Fibroblast of upper back skin (primary cell): ENCODE measurements around the gene EEF1A2.

ENCODE experiments used
- DNase-seq: peaks from one replicate; pipeline ENCODE4 v3.0.0-alpha.2; 2013

The EEF1A2 gene

DNA sequence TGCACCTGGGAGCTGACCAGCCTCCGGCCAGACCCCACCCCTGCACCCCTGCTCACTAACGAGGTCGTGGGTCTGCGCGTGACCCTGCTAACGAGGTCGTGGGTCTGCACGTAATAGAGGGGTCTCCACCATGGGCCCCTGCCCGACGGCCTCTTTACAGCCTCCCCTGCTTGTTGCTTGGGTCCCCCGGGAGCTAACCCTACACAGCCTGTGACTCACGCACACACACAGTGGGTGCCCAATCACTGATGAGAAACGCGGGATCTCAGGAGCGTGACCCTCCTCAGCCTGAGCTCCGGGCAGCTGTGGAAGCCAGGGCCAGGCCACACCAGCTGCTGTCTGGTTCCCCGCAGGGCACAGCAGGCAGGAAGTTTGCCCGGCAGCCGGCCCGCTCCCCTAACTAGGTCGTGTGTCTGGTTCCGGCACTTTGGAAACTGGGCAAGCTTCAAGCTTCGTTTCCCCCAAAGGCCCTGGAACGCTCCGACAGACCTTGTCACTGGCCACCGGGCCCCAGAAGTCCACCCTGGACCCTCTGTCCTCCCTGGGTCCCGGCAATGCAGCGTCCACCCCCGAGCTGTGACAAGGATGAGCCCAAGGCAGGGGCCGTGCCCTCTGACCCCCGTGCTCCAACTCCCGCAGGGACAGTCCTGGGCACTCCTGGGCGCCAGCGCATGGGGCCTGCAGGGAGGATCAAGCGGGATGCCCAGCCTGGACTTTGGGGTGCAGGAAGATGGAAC is 37.5 kb upstream of the EEF1A2 start:
- DNase-seq, result peak; percentile 36

DNA sequence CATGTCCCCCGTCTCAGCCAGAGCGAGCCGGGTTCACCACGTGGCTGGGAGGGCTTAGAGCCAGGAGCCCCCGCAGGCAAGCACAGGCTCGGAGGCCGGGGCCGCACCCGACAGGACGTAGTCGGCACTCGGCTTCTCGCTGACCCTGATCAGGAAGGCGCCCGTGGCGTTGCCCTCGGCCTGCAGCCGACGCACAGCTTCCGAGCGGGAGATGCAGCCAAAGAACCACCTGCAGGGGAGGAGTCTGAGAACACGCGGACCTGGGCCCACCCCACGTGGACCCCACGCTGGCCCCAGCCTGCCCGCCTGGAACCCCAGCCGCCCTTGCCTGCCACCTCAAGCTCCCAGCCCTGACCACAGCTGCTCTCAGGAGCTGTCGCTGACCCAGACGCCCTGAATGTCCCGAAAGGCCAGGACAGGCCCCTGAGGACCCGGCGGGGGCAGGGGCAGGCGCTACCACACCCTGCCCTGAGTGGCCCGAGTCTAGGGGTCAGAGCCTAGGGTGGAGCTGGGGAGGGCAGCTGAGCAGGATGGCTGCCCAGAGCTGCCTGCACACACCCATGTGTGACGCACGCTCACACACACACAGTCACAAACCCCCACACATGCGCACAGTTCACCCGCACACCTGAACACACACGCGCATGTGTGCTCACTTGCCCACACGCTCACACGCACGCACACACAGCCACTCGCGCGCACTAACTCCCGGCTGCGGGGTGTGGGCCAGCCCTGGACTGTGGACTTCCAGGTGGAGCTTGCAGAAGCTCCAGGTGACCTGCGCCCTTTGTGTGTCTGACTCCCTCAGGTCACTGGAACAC is 36.2 kb upstream of the EEF1A2 start:
- DNase-seq, result no peak

- DNase-seq, result no peak
Observed at GRCh38 chr20:63534427-63534830, 35.5 kb upstream of the EEF1A2 start.

DNA sequence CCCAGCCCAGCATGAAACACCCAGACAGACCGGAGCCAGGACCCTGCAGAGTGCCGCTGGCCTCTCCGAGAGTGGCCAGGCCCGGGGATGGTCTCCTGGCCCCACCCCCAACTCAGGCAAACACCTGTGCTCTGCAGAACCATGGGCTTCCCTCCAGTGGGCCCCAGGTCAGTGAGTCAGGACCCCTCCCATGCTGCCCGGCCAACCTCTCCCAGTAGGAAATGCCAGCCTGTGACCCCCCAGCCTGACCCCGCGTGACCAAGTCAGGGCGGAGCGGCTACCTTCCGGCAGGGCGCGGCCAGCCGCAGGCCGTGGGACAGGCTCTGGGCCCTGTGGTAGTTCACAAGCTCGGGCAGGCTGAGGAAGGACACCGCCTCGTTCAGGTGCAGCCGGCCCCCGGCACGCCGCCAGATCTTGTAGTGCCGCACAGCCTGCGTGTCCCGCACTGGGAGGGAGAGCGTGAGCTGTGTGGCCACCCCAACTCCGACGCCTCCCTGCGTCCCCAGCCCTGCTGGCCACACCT is 35.0 kb upstream of the EEF1A2 start:
- no peak for DNase-seq

DNA sequence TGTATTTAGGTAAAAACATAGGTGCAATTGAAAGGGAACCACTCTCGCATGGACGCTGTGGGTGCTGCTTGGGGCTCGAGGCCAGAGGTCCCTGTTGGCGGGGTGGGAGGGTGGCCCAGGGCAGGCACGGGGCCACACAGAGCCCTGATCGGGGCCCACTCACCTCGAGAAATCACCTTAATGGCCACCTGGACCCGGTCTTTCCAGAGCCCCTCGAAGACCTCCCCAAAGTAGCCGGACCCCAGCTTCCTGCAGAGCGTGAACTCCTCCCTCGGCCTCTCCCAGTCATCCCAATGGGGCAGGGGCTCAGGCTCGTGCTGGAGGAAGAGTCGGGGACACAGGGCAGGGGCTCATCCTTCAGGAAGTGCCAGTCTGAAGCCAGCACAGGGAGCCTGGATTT is 34.5 kb upstream of the EEF1A2 start:
- DNase-seq, result no peak

- no peak for DNase-seq
Observed at GRCh38 chr20:63532449-63532971, 33.6 kb upstream of the EEF1A2 start.

- DNase-seq, result no peak
Observed at GRCh38 chr20:63531686-63532448, 33.0 kb upstream of the EEF1A2 start.

GRCh38 chr20:63530788-63531160 is 31.9 kb upstream of the EEF1A2 start:
- DNase-seq, result no peak

GRCh38 chr20:63529861-63530787 is 31.2 kb upstream of the EEF1A2 start:
- DNase-seq, result no peak

DNA sequence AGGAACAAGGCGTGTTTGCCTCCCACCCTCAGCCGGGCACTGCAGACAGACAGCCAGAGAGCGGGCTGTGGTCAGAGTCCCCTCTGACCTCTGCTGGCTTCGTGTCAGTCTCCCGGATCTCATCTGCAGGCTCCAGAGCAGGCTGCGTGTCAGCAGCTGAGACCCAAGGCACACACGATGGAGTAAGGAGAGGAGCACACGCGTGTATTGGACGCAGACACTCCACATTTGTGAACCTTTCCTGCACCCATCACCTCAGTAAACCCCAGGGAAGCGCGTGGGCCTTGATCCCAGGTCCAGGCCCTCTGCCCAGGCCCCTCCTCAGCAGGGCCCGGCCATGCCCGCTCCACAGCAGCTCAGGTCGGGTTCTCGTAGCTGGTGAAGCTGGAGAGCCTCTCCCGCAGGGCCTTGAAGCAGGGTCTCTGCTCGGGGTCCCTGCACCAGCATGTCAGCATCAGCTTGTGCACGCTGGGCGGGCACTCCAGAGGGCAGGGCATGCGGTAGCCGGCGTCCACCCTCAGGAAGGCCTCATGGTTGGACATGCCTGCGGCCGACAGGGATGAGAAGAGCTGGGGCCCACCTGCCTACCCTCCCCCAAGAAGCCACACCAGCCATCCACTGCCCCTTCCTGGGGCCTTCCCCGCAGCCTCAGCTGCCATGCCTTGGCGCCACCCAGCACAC is 30.4 kb upstream of the EEF1A2 start:
- no peak for DNase-seq

- no peak for DNase-seq
Observed at GRCh38 chr20:63527184-63527583, 28.3 kb upstream of the EEF1A2 start.

GRCh38 chr20:63525971-63526370 is 27.1 kb upstream of the EEF1A2 start:
- no peak for DNase-seq

- no peak for DNase-seq
Observed at GRCh38 chr20:63525185-63525584, 26.3 kb upstream of the EEF1A2 start.

DNA sequence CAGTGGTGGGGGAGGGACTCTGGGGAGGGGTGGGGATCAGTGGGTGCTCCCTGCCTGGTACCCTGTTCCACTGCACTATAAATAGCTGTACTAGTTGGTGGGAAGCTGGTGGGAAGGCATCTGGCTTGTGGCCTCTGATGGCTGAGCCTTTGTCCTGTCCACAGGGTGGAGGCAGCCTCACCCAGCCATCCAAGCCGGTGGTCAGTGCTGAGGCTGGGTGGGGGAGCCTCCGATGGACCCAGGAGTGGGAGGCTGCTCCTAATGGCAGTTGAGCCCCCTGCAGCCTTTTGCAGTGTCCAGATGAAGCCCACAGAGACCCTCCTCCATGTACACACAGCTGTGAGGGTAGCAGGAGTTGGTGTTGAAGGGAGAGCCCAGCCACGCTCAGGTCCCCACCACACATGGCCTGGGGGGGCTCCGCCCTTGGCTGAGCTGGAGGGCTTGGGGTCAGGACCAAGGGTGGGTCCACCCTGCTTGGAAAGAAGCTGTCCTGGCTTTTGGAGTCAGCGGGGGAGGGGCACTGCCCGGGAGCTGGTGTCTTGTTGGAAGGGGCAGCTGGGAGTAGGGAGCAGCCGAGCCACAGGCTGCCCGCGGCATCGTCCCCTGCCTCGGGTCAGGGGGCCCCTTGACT is 24.2 kb upstream of the EEF1A2 start:
- no peak for DNase-seq

- DNase-seq, result no peak
Observed at GRCh38 chr20:63522091-63522868, 23.4 kb upstream of the EEF1A2 start.

DNA sequence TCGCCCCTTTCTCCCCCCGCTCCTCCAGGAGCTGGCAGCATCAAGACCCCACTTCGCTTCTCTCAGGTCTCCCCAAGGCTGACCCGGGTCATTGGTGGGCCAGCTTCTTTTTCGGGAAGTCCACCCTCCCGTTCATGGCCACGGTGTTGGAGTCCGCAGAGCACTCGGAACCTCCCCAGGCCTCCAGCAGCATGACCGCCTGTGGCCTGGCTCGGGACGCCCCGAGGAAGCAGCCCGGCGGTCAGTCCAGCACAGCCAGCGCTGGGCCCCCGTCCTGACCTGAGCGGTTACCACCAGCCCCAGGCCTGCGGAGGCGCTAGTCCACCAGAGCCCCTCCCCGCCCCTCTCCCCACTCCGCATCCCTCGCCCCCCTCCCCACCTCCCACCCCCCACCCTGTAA is 22.7 kb upstream of the EEF1A2 start:
- no peak for DNase-seq

- DNase-seq, result peak; percentile 52
Observed at GRCh38 chr20:63520934-63521601, 22.2 kb upstream of the EEF1A2 start.

GRCh38 chr20:63520504-63520933 is 21.6 kb upstream of the EEF1A2 start, which contains the start of gene PPDPF:
Gene PPDPF (plus strand): TSS chr20:63520765. CDS start chr20:63521309, 544 bp downstream.
- DNase-seq, result peak; percentile 74
